Brain microvascular endothelial cell (primary cell): ENCODE data around the gene SEC22C.

ENCODE experiments used
- DNase-seq: peaks from one replicate; pipeline ENCODE4 v3.0.0-alpha.2; 2020
- H3K27ac ChIP-seq: fragments of 250-450 bp; sonication (Bioruptor Pico); 2 replicates; pipeline ENCODE4 v1.5.1; 2020; ENCODE audit warnings: mild to moderate bottlenecking, moderate library complexity
- H3K27me3 ChIP-seq: fragments of 250-450 bp; sonication (Bioruptor Pico); replicated peaks from 2 replicates; pipeline ENCODE4 v1.5.1; 2020; ENCODE audit warnings: mild to moderate bottlenecking
- H3K36me3 ChIP-seq: fragments of 250-450 bp; sonication (Bioruptor Pico); replicated peaks from 2 replicates; pipeline ENCODE4 v1.5.1; 2020; ENCODE audit warnings: mild to moderate bottlenecking
- H3K4me3 ChIP-seq: 2 replicates; pipeline ENCODE4 v1.5.1; 2011; ENCODE audit warnings: low read depth, mild to moderate bottlenecking, control low read depth, low read length, moderate library complexity
- CTCF ChIP-seq: IDR thresholded peaks from 2 replicates; pipeline ENCODE4 v1.5.1; 2011; ENCODE audit warnings: low read depth, mild to moderate bottlenecking, moderate library complexity, low read length, control low read depth, inconsistent platforms; ENCODE audit errors: missing control alignments
- in situ Hi-C: cut with HindIII; loops from 2 replicates; pipeline ENCODE4 v1.10.0; 2017; ENCODE audit warnings: low sequenced_read_pairs, low pct_ligation_motif_present

SEC22C gene

GRCh38 chr3:42509111-42509510 is 72.7 kb downstream of the SEC22C start:
- Histone ChIP-seq H3K27ac (no peak overlapping the region), H3K27me3 (peaks cover 2% of the 10 kb centered on the region), H3K36me3 (no peaks in the 10 kb centered on the region), H3K4me3 (no peak overlapping the region)
- DNase-seq = no peak
- in situ Hi-C loops = no loop called here
- TF ChIP-seq CTCF = no peak

GRCh38 chr3:42508562-42508961 is 73.2 kb downstream of the SEC22C start:
- DNase-seq = no peak
- H3K27ac ChIP-seq = no peak overlapping the region
- H3K27me3 ChIP-seq = peaks cover 2% of the 10 kb centered on the region
- in situ Hi-C loops = no loop called here
- TF ChIP-seq CTCF = no peak
- no peaks in the 10 kb centered on the region for H3K36me3 ChIP-seq
- no peak overlapping the region for H3K4me3 ChIP-seq

- DNase-seq = no peak
- in situ Hi-C loops = no loop called here
- no peak for TF ChIP-seq CTCF
Measured at GRCh38 chr3:42507761-42508335, 73.9 kb downstream of the SEC22C start.

GRCh38 chr3:42507252-42507651 is 74.5 kb downstream of the SEC22C start:
- H3K27me3 ChIP-seq = peaks cover 2% of the 10 kb centered on the region
- H3K27ac ChIP-seq = no peak overlapping the region

More at GRCh38 chr3:42507761-42508335, 73.9 kb downstream of the SEC22C start:
- Histone ChIP-seq H3K27ac (no peak overlapping the region), H3K27me3 (peaks cover 2% of the 10 kb centered on the region), H3K4me3 (no peak overlapping the region), H3K36me3 (no peaks in the 10 kb centered on the region)

GRCh38 chr3:42505849-42506410 is 75.8 kb downstream of the SEC22C start:
- Histone ChIP-seq H3K27ac (no peak overlapping the region), H3K4me3 (no peak overlapping the region), H3K36me3 (no peaks in the 10 kb centered on the region), H3K27me3 (peaks cover 2% of the 10 kb centered on the region)
- no peak for TF ChIP-seq CTCF
- in situ Hi-C loops = no loop called here
- no peak for DNase-seq

More at GRCh38 chr3:42507252-42507651, 74.5 kb downstream of the SEC22C start:
- in situ Hi-C loops = no loop called here
- no peak for DNase-seq
- H3K36me3 ChIP-seq = no peaks in the 10 kb centered on the region
- no peak for TF ChIP-seq CTCF
- H3K4me3 ChIP-seq = no peak overlapping the region

- Histone ChIP-seq H3K36me3 (no peaks in the 10 kb centered on the region), H3K4me3 (no peak overlapping the region), H3K27ac (no peak overlapping the region), H3K27me3 (no peaks in the 10 kb centered on the region)
- no peak for TF ChIP-seq CTCF
- DNase-seq = no peak
- in situ Hi-C loops = no loop called here
Measured at GRCh38 chr3:42505128-42505848, 76.5 kb downstream of the SEC22C start.
